ENCODE data around the gene OR4B1.

DNA sequence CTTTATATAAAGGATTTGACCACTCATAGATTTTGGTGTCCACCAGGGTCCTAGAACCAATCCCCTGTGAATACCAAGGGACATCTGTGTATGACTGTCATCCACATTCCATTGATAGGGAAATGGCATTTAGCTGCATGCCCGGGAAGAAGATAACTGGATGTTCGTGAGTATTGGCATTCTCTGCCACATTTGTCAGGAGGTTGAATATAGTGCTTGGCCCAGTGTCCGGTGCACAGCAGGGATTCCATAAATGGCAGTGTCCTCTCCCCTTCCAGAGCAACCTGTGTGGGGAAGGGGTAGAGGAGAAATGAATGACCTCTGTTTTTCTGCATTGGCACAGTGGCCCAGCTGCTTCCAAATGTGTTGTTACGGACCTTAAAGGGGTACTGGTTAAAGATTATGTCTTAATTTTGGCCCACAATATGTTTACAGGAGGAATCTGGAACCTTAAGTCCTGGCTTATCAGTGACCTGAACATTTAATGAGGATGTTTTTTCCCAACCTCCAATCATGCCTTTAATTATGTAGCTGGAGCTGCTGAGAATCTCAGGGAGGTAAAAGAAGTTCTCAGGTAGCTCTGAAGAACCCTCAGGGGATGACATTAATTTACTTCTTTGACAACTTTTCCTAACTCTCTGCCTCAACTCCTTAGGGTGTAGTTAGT is 33.6 kb upstream of the OR4B1 start:
- TF ChIP-seq, protein P1, sequence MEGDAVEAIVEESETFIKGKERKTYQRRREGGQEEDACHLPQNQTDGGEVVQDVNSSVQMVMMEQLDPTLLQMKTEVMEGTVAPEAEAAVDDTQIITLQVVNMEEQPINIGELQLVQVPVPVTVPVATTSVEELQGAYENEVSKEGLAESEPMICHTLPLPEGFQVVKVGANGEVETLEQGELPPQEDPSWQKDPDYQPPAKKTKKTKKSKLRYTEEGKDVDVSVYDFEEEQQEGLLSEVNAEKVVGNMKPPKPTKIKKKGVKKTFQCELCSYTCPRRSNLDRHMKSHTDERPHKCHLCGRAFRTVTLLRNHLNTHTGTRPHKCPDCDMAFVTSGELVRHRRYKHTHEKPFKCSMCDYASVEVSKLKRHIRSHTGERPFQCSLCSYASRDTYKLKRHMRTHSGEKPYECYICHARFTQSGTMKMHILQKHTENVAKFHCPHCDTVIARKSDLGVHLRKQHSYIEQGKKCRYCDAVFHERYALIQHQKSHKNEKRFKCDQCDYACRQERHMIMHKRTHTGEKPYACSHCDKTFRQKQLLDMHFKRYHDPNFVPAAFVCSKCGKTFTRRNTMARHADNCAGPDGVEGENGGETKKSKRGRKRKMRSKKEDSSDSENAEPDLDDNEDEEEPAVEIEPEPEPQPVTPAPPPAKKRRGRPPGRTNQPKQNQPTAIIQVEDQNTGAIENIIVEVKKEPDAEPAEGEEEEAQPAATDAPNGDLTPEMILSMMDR (IDR thresholded peaks at IDR 0.05), result no peak
- TF ChIP-seq POLR2A (IDR thresholded peaks at IDR 0.05) (no peak), EP300 (IDR thresholded peaks at IDR 0.05) (no peak)

All from ovary (tissue), 3 donors.